ENCODE measurements around the gene RYR3. TPM values are rescaled to one million over a fixed set of nuclear protein-coding genes. Genes with fewer than 3 reads are reported as not detected.

The RYR3 gene
- total and polyA plus RNA-seq, 2 donors (not counting 1 experiment from before 2014, with no cell fraction given): 0.17 TPM; not detected in 1

DNA sequence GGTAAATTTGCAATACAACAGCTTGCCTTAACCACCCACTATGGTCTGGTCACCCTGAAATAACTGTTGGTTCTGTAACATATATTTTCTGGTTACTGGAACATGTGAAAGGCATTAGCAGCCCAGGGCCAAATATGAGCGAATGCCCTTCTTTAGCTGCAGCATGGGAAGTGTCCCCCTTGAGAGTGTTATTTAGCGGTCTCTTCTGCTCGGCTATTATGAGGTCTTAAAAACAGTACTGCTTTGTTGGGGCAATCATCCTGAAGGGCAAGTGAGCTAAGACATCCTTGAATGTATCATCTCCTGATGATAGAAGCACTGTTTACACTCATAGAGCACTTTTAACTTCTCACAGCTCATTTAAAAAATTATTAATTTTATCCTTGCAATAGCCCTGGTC lies 90.2 kb downstream of the RYR3 start:
- H3K9ac ChIP-seq (ENCODE audit: insufficient read depth, low read length): no peak overlapping the region
- no peaks in the 10 kb centered on the region for H3K79me2 ChIP-seq (ENCODE audit: control insufficient read depth, insufficient read depth, low read length)
- TF ChIP-seq EZH2 (IDR thresholded peaks at IDR 0.05; ENCODE audit: low read length, missing control alignments): no peak
- TF ChIP-seq, protein P1, sequence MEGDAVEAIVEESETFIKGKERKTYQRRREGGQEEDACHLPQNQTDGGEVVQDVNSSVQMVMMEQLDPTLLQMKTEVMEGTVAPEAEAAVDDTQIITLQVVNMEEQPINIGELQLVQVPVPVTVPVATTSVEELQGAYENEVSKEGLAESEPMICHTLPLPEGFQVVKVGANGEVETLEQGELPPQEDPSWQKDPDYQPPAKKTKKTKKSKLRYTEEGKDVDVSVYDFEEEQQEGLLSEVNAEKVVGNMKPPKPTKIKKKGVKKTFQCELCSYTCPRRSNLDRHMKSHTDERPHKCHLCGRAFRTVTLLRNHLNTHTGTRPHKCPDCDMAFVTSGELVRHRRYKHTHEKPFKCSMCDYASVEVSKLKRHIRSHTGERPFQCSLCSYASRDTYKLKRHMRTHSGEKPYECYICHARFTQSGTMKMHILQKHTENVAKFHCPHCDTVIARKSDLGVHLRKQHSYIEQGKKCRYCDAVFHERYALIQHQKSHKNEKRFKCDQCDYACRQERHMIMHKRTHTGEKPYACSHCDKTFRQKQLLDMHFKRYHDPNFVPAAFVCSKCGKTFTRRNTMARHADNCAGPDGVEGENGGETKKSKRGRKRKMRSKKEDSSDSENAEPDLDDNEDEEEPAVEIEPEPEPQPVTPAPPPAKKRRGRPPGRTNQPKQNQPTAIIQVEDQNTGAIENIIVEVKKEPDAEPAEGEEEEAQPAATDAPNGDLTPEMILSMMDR (conservative IDR thresholded peaks at IDR 0.05 in 1 of 2, IDR thresholded peaks at IDR 0.05 in 1 of 2; ENCODE audit: low read depth in 1 of 2, low read length in 2 of 2): no peak
- DNase-seq (ENCODE audit: low read depth in 2 of 2): no peak
- no peak overlapping the region for H3K27ac ChIP-seq (ENCODE audit: insufficient read depth, low read length)
- H3K27me3 ChIP-seq (ENCODE audit: control insufficient read depth, insufficient read depth, low read length): no peaks in the 10 kb centered on the region
- no peaks in the 10 kb centered on the region for H3K4me1 ChIP-seq (ENCODE audit: control insufficient read depth, extremely low read depth, insufficient read depth, low read length)
- no peak overlapping the region for H3K4me3 ChIP-seq (replicated peaks in 1 of 4; ENCODE audit: control extremely low read depth in 1 of 4, insufficient read depth in 1 of 4, low read depth in 3 of 4, low read length in 4 of 4)
- H4K20me1 ChIP-seq (ENCODE audit: control insufficient read depth, extremely low read depth, insufficient read depth, low read length): no peaks in the 10 kb centered on the region
- H3K36me3 ChIP-seq (ENCODE audit: control insufficient read depth, insufficient read depth, low read length): no peaks in the 10 kb centered on the region
- no peaks in the 10 kb centered on the region for H3K9me3 ChIP-seq (ENCODE audit: control insufficient read depth, insufficient read depth, low read depth, low read length)
- no peak overlapping the region for H3K4me2 ChIP-seq (ENCODE audit: extremely low read depth, insufficient read depth, low read length)
- no peak overlapping the region for H2AFZ ChIP-seq (ENCODE audit: low read length)

DNA sequence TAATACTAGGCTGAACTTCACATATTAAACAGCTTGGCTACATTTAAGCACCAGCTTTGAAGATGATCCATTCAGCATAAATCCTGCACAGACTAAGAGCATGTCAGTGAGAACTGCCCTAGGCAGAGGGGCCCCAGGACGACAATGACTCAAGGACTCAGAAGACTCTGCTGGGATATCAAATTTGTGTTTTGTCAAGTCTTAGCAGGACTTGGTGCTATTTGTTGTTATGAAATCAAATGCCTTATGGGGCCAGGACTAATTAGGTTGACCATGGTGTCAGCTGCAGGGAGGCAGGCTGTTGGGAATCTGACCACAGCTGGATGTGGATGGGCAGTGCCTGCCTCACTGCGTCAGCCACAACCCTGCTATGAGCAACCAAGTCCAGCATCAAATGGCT lies 91.8 kb downstream of the RYR3 start:
- H3K4me3 ChIP-seq (replicated peaks in 1 of 4; ENCODE audit: control extremely low read depth in 1 of 4, insufficient read depth in 1 of 4, low read depth in 3 of 4, low read length in 4 of 4): no peak overlapping the region
- H3K36me3 ChIP-seq (ENCODE audit: control insufficient read depth, insufficient read depth, low read length): no peaks in the 10 kb centered on the region
- no peak for DNase-seq (ENCODE audit: low read depth in 2 of 2)
- no peak for TF ChIP-seq EZH2 (IDR thresholded peaks at IDR 0.05; ENCODE audit: low read length, missing control alignments)
- TF ChIP-seq, protein P1 (conservative IDR thresholded peaks at IDR 0.05 in 1 of 2, IDR thresholded peaks at IDR 0.05 in 1 of 2; ENCODE audit: low read depth in 1 of 2, low read length in 2 of 2): no peak
- no peaks in the 10 kb centered on the region for H3K4me1 ChIP-seq (ENCODE audit: control insufficient read depth, extremely low read depth, insufficient read depth, low read length)
- no peaks in the 10 kb centered on the region for H4K20me1 ChIP-seq (ENCODE audit: control insufficient read depth, extremely low read depth, insufficient read depth, low read length)
- H3K27me3 ChIP-seq (ENCODE audit: control insufficient read depth, insufficient read depth, low read length): no peaks in the 10 kb centered on the region
- no peak overlapping the region for H3K27ac ChIP-seq (ENCODE audit: insufficient read depth, low read length)
- no peak overlapping the region for H2AFZ ChIP-seq (ENCODE audit: low read length)
- no peak overlapping the region for H3K9ac ChIP-seq (ENCODE audit: insufficient read depth, low read length)
- no peaks in the 10 kb centered on the region for H3K9me3 ChIP-seq (ENCODE audit: control insufficient read depth, insufficient read depth, low read depth, low read length)
- no peaks in the 10 kb centered on the region for H3K79me2 ChIP-seq (ENCODE audit: control insufficient read depth, insufficient read depth, low read length)
- H3K4me2 ChIP-seq (ENCODE audit: extremely low read depth, insufficient read depth, low read length): no peak overlapping the region

DNA sequence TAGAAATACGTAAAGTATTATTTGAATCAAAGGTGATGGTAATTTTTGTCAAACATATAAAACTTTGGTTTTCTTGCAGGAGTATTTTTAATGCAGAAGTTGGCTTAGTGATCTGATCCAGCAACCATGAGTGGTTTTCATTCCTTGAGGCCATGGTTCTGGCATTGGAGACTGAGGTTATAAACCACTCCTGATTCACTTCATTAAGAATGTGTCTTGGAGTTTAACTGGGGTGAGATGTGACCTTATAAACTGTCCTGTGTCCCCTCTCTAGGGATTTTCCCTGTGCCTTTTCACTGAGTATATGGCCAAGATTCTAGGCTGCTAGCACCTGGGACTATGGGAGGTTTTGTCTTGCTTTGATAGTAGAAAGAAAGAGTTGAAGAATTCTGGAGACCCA lies 94.3 kb downstream of the RYR3 start:
- Histone ChIP-seq H3K4me2 (ENCODE audit: extremely low read depth, insufficient read depth, low read length) (no peak overlapping the region), H3K4me3 (replicated peaks in 1 of 4; ENCODE audit: control extremely low read depth in 1 of 4, insufficient read depth in 1 of 4, low read depth in 3 of 4, low read length in 4 of 4) (no peak overlapping the region), H3K27me3 (ENCODE audit: control insufficient read depth, insufficient read depth, low read length) (no peaks in the 10 kb centered on the region), H2AFZ (ENCODE audit: low read length) (no peak overlapping the region), H3K9ac (ENCODE audit: insufficient read depth, low read length) (no peak overlapping the region), H3K4me1 (ENCODE audit: control insufficient read depth, extremely low read depth, insufficient read depth, low read length) (no peaks in the 10 kb centered on the region), H3K79me2 (ENCODE audit: control insufficient read depth, insufficient read depth, low read length) (no peaks in the 10 kb centered on the region), H4K20me1 (ENCODE audit: control insufficient read depth, extremely low read depth, insufficient read depth, low read length) (no peaks in the 10 kb centered on the region), H3K9me3 (ENCODE audit: control insufficient read depth, insufficient read depth, low read depth, low read length) (no peaks in the 10 kb centered on the region), H3K27ac (ENCODE audit: insufficient read depth, low read length) (no peak overlapping the region), H3K36me3 (ENCODE audit: control insufficient read depth, insufficient read depth, low read length) (no peaks in the 10 kb centered on the region)
- no peak for TF ChIP-seq EZH2 (IDR thresholded peaks at IDR 0.05; ENCODE audit: low read length, missing control alignments)
- TF ChIP-seq, protein P1 (conservative IDR thresholded peaks at IDR 0.05 in 1 of 2, IDR thresholded peaks at IDR 0.05 in 1 of 2; ENCODE audit: low read depth in 1 of 2, low read length in 2 of 2): no peak
- no peak for DNase-seq (ENCODE audit: low read depth in 2 of 2)
